ENCODE measurements around the gene CELSR1. TPM values are rescaled to one million over a fixed set of nuclear protein-coding genes. Genes with fewer than 3 reads are reported as not detected.

Gene CELSR1
- total RNA-seq, 2 experiments from 2014 or later: 0.10 to 0.17 TPM

DNA sequence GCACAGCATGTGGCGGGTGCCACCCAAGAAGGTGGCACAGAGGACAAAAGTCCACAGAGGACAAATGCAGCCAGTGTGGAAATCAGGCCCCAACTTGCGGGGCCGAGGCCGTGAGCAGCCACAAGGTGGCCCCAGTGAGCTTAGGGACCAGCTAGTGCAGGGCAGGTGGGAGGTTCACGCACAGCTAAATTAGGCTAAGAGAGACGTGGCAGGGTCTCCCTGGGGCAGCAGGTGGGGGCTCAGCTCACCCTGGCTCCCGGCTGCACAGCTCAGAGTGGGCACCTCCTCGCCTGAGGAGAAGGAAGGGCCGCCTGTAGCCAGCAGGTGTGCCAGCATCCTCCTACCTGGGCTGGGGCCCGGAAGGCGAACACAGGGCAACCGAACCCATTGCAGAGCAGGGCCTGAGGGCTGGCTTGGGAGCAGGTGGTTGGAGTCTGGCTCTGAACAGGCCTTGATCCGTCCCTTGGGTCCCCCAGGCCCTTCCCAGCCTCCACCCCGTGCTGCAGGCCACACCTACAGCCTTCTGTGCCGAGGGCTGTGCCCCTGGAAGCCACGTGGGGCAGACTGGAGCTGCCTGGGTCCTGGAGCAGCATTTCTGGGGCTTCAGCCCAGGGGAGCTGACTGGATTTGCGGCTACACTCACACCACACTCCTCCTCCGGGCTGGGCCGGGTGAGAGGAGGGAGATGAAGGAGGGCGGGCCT is 26.1 kb upstream of the CELSR1 start:
- CTCF ChIA-PET: interaction anchor here (1.0 to 2.0 kb wide), 23 partner anchors 10 to 239 kb away, joined by 3 to 9 read pairs (median 4); partner anchors contain the start of genes CERK and TBC1D22A
- POLR2A ChIA-PET: no interaction called here

DNA sequence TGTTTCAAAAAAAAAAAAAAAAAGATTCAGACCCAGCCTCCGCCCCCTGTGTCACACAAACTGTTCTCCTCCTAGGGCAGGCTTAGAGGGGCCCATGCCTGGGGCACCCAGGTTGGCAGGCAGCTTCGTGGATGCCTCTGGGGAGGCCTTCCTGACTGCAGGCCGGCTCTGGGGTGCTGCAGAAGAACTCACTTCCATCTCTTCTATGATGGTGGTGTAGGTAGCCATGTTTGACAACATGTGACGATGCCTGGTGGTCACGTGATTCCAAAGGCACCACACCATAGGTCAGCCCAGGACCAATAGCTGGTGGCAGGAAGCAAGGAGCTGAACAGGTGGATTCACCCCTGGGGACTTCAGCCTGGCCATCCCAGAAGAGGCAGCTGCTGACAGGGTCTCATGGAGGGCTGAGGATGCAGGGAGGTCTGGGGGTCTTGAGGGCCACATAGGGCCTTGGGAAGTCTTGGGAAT is 24.1 kb upstream of the CELSR1 start:
- CTCF ChIA-PET: interaction anchor here (1.1 to 1.4 kb wide), 2 partner anchors 20 to 181 kb away, joined by 3 read pairs; no protein-coding TSS in a partner anchor

DNA sequence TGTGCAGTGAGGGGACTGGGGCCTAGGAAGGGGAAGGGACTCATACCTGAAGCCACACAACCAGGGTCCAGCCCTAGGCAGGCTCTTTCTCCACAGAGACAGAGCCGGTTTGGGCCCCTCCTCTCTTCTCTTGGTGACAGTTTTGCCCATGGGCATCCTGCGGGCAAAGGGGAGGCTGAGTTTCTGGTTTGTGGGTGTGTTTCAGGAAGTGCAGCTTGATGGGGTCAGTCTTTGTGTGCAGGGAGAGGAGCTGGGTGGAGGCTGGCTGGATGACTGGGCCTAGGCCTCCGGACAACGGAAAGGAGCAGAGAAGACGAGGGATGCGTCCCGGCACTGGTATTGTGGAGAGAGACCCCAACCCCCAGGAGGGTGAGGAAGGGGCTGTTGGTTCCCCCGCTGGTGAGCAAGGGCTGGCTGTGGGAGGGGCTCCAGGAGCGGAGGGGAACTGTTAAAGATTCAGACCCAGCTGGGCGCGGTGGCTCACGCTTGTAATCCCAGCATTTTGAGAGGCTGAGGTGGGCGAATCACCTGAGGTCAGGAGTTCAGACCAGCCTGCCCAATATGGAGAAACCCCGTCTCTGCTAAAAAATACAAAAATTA is 23.4 kb upstream of the CELSR1 start:
- ChIA-PET POLR2A (no interaction called here), CTCF (interaction anchor here (1.1 to 1.4 kb wide), 2 partner anchors 19 to 181 kb away, joined by 3 read pairs; no protein-coding TSS in a partner anchor)

More for the DNA sequence above, 24.1 kb upstream of the CELSR1 start:
- POLR2A ChIA-PET: no interaction called here

DNA sequence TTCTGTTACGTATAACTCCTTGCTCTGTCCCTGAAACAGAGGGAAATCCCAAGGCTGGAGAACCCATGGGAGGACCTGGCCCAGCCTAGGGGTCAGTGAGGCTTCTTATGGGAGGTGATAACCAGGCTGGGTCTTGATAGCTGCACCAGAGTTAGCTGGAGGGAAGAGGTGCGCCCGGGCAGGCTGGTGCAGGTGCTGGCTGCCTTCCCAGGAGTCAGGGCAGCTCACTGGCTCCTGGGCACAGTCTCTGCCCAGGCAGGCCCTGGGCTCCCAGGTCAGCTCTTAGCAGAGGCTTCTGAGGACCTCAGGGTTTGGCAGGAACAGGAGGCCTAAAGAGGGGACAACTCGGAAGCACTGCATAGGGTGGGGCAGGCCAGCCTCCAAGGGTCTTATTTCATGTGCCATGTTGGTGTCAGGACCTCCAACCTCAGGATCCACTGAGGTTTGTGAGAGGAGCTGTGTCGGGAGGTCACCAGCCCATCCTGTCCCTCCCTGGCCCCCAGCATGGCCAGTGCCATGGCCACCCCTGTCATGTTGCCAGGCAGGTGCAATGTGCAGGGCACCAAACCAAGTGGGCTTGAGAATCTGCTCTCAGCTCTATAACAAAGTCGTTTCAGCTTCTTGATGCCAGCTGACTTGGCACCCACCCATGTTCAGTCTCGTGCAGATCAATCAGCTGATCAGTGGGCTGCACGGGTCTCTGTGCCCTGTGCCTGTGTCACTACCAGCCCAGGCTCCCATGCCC is 20.5 kb upstream of the CELSR1 start:
- ChIA-PET CTCF (interaction anchor here (0.9 kb wide), 1 partner anchor 190 kb away, joined by 3 read pairs; no protein-coding TSS in a partner anchor), POLR2A (no interaction called here)

DNA sequence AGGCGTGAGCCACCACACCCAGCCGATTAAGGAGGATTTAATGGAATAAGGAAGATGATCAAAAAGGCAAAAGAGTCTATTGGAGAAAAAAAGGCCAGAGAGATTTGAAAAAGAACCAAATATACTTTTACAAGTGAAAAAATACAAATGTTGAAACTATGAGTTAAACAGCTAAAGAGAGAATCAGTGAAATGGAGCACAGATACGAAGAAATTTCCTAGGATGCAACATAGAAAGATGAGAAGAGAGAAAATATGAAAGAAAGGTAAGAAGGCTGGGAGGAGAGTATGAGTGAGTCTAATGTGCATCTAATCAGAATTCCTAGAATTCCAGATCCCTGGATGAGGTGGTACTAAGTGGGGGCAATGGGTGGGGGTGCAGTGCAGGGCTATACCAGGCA is 19.4 kb upstream of the CELSR1 start:
- ChIA-PET POLR2A (no interaction called here), CTCF (no interaction called here)

DNA sequence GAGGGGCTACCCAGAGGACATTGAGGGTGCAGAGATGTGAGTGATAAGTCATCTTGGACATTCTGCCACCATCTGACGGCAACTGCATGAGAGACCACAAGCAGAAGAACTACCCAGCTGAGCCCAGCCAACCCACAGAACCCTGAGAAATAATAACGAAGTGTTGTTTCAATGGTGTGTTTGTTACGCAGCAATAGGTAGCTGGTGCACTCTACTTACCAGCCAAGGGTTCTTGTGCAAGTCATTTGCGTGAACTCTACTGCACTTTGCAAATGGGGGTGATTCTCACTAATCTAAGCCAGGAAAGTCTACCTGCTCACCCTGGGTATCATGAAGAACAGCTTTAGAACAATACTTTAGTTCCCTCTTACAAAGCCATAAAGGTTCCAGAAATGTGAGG is 15.8 kb upstream of the CELSR1 start:
- ChIA-PET CTCF (interaction anchor here (1.0 to 2.2 kb wide), 2 partner anchors 10 to 185 kb away, joined by 3 to 5 read pairs; no protein-coding TSS in a partner anchor), POLR2A (no interaction called here)

DNA sequence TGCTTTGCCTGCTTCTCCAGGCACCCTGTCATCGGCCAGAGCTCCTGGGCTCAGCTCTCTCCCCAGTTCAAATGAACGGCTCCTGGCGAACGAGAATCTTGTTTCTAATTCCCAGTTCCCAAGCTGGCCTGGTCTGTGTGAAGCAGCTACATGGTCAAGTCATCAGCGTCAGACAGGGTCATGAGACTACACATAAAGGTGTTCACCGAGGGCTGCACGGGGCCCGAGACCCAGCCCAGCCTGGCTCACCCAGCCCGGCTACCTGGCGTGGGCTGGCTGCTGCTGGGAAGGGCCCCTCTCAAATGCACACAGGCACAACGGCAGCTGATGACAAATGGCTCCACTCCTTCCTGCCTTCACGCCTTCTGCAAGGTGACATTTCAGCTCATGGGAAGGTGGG is 14.6 kb upstream of the CELSR1 start:
- ChIA-PET POLR2A (no interaction called here), CTCF (interaction anchor here (1.5 kb wide), 1 partner anchor 251 kb away, joined by 4 read pairs; no protein-coding TSS in a partner anchor)

DNA sequence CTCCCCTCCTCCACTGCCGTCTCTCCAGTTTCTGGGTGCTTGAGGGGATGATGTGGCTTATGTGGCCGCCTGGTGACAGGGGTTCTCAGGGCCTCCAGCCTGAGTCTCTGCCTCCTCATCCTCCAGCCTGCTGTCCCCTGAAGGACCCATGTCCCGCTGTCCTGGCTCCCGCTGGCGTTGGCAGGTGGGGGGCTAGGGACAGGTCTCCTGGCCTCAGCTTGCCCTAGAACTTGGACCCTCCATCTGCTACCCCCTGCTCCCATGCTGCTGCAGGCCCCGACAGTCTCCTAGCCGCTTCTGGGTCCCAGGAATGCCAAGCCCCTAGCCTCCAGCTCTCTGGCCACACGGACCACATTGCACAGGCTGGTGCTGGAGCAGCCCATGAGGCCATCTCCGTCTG is 13.9 kb upstream of the CELSR1 start:
- CTCF ChIA-PET: interaction anchor here (1.5 kb wide), 1 partner anchor 252 kb away, joined by 4 read pairs; no protein-coding TSS in a partner anchor
- POLR2A ChIA-PET: no interaction called here

DNA sequence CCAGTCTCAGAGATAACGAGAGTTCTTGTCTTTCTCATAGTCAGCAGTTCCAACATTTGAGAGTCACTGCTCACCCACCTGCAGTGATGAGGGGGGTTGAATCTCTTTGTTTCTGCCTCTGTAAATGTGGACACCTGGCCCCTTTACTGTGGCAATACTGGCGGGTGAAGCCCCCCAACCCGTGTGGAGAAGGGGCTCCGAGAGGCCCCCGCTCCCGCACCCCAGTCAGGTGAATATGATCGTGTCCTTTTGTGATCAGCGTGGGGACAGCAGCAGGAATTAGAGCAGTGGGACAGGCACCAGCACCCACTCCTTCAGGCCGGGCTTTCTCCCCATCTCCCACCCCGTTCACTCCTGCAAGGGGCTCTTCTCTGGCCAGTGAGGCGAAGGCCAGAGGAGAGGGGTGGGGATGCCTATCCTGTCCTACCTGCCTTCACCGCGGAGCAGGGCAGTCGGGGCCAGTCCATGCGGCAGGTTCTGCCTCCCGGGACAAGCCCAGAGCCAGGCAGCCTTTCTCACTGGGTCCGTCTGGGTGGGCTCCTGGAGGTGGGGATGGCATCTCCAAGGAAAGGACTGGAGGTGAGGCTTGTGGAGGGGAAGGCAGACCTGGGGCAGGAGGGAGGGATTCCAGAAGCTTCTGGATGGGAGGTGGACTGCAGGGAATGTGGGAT is 12.7 kb upstream of the CELSR1 start:
- ChIA-PET CTCF (no interaction called here), POLR2A (no interaction called here)

DNA sequence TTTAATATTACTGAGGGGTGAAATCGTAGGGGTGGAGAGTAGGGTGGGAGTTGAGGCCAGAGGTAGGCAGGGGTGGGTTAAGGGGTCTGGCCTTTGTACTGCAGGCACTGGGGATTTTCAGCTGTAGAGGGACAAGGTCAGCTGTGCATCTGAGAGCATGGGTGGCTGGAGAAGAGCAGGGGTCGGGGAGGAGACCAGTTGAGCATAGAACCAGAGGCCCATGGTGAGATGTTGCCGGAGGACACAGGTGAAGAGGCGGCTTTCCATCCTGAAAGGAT is 12.1 kb upstream of the CELSR1 start:
- CTCF ChIA-PET: no interaction called here
- POLR2A ChIA-PET: interaction anchor here (0.5 kb wide), 1 partner anchor 247 kb away, joined by 6 read pairs; no protein-coding TSS in a partner anchor

DNA sequence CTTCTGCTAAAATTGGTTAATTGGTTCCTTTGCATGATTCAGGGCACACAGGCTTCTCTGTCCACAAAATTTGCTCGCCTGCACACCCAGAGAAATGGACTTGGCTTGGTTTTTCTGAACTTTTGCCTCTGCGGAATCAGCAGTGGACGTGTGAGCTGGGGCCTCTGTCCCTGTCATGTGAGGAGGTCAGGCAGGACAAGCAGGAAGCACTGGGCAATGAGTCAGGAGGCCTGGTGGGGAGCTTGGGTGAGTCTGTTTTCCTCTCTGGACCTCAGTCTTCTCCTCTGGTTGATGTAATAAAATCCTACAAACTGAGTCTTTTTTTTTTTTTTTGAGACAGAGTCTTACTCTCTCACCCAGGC is 10.4 kb upstream of the CELSR1 start:
- ChIA-PET CTCF (interaction anchor here (1.4 kb wide), 1 partner anchor 16 kb away, joined by 6 read pairs; no protein-coding TSS in a partner anchor), POLR2A (no interaction called here)

DNA sequence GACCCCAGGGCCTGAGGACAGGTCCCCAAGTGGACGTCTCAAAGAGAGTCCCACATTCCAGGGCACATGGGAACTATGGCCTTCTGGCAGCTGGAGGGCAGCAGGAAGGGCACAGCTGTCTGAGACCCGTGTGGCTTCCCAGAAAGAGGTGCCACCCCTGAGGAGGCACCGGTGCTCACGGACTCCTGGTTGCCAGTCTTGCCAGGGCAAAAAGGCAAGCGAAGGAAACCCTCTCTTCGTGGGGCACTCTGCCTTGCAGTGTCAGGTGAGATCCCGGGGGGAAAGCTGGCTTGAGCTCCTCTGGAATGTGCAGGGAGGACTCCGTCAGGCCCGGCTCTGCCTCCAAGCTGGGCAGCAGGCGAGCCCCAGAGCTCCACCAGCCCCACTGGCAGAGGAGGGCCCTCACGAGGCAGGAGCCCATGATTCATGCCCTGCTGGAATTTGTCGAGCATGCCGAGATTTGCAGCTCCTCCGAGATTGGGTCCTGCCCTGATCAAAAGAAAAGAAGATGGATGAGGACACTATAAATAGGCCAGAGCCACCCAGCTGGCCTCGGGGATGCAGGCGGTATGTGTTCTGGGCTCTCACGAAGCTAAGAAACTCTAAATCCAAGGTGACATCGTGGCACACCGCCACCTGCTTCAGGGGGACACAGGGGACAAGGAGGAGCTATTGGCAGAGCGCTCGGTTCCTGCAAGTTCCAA is 9.9 kb upstream of the CELSR1 start:
- ChIA-PET CTCF (interaction anchor here (0.6 to 1.4 kb wide), 2 partner anchors 16 to 566 kb away, joined by 3 to 6 read pairs; no protein-coding TSS in a partner anchor), POLR2A (interaction anchor here (0.6 kb wide), 1 partner anchor 150 kb away, joined by 3 read pairs; no protein-coding TSS in a partner anchor)

DNA sequence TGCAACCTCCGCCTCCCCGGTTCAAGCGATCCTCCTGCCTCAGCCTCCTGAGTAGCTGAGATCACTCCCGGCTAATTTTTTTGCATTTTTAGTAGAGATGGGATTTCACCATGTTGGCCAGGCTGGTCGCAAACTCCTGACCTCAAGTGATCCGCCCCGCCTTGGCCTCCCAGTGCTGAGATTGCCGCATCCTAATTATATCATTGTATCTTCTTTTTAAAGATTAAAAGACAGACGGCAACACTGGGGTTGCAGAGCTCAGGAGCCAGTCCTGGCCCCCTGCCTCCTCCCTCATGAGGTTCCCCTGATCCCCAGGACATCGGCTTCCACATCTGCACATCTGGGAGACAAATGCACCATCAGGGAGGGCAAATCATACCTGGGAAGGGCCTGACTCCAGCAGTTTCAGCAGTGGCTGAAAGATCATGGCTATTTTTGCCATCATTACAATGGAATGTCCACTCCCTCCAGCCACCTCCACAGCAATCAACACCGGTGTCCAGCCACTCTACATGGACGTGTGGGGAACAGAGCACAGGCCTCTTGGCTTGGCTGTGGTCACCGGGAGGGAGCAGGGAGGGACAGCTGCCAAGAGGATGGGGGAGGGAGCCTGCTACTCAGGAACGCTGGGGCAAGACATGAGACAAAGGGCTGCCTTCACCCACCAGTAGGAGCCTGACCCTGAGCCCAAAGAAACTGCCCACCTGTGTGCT is 9.2 kb upstream of the CELSR1 start:
- CTCF ChIA-PET: interaction anchor here (0.6 to 1.4 kb wide), 2 partner anchors 17 to 565 kb away, joined by 3 to 6 read pairs; no protein-coding TSS in a partner anchor
- POLR2A ChIA-PET: no interaction called here

DNA sequence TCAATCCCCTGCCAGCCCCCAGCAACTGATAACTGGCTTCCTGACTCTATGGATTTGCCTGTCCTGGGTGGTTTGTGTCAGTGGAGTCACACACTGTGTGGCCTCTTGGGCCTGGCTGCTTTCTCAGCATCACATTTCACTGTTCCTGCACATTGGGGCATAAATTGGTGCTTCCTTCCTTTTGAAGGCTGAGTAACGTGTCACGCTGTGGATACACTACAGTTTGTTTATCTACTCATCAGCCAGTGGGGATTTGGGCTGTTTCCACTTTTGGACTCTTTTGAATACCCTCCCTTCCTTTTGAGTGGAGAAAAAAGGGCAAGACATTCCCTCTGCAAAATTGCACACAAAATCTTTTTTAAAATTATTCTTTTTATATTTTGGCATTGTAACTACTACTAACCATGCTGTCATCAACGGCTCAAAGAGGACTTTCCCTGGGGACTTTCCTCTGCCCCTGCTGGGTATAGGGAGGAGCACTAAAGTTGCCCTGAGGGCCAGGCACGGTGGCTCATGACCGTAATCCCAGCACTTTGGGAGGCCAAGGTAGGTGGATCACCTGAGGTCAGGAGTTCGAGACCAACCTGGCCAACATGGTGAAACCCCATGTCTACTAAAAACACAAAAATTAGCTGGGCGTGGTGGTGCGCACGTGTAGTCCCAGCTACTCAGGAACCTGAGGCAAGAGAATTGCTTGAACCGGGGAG is 7.8 kb upstream of the CELSR1 start:
- ChIA-PET POLR2A (no interaction called here), CTCF (interaction anchor here (0.7 kb wide), 1 partner anchor 1528 kb away, joined by 3 read pairs; no protein-coding TSS in a partner anchor)

DNA sequence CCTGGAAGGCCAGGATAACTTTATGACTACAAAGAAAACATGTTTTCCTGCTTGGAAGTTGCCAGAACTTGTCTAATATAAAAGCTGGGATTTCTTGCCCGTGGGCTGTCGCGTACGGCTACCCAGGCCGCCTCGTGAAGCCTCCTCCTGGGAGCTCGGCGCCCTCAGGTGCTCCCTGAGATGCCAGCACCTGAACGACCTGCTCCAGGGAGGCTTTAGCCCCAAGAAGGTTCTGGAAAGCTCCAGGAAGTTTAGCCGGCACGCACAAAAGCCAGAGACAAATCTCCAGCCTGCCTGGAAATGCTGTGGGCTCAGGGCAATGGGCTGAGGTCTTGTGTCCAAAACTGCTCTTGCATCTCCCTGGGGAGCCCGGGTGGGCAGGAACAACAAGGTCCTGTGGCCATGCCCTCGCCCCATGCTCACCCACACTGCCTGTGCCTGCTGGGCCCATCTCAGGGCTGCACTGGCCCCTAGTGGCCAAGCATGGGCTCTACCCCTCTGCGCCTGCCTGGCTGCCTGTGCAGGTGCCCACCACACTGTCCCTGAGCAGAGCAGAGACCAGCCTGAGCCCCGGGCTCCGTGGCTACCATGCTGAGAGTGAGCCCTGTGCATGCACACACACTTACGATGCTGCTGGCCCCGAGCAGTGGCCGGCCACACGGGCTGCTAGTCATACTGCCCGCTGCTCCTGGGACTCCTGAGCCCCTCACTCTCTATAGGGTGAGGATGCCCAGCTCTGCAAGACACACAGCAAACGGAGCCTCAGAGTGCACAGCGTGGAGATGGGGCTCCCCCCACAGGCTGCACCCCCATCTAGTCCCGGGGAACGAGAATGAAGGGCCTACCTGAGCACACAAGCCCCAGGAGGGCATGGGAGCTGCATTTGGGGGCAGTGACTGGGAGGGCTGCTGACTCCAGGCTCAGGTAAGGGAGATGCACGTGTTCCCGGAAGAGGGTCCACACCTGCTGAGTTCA is 4.9 kb upstream of the CELSR1 start:
- CTCF ChIA-PET: interaction anchor here (0.7 to 2.7 kb wide), 11 partner anchors 9 to 425 kb away, joined by 3 to 20 read pairs (median 4); no protein-coding TSS in a partner anchor
- POLR2A ChIA-PET: no interaction called here

DNA sequence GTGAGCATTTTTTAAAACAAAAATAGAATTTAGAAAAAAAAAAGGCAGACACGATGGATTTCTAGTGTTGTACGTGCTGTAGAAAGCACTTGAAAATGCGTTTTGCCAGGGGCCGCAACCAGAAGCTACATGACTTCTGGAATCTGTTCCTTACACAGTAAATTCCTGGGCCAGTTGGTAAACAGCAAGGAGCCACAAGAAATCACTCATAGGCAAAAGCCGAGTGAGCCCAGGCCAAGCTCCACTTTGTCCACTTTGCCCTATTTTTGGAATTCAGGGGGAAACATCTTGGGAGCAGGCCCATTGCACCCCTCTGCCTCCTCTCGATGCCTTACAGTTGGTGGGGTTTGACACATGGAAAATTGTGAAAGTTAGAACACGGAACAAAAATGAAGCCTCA is 4.1 kb upstream of the CELSR1 start:
- CTCF ChIA-PET: interaction anchor here (0.7 to 2.7 kb wide), 8 partner anchors 8 to 425 kb away, joined by 3 to 20 read pairs (median 4); no protein-coding TSS in a partner anchor

More for the DNA sequence above, 4.1 kb upstream of the CELSR1 start:
- POLR2A ChIA-PET: no interaction called here
